A172 (cell line): ENCODE results near the gene HUWE1. TPM values are rescaled to one million over a fixed set of nuclear protein-coding genes. Genes with fewer than 3 reads are reported as not detected.
"Not testable (repeated sequence)": the region's sequence is repeated elsewhere in the genome, so short reads cannot be mapped to it uniquely, and the experiment has no call there.

ENCODE experiments used
- DNase-seq: peaks from one replicate; pipeline ENCODE4 v3.0.0-alpha.2; 2015; ENCODE audit warnings: low spot score
- total RNA-seq: library from RNA; depleted of rRNA; stranded (reverse); fragments of >200 nt; shearing (Covaris generic); gene quantifications from 2 replicates; pipeline ENCODE4 v1.2.3, GENCODE V29; 2014

Gene HUWE1
- total RNA-seq, 1 experiment from 2014 or later: 69.9 TPM

DNA sequence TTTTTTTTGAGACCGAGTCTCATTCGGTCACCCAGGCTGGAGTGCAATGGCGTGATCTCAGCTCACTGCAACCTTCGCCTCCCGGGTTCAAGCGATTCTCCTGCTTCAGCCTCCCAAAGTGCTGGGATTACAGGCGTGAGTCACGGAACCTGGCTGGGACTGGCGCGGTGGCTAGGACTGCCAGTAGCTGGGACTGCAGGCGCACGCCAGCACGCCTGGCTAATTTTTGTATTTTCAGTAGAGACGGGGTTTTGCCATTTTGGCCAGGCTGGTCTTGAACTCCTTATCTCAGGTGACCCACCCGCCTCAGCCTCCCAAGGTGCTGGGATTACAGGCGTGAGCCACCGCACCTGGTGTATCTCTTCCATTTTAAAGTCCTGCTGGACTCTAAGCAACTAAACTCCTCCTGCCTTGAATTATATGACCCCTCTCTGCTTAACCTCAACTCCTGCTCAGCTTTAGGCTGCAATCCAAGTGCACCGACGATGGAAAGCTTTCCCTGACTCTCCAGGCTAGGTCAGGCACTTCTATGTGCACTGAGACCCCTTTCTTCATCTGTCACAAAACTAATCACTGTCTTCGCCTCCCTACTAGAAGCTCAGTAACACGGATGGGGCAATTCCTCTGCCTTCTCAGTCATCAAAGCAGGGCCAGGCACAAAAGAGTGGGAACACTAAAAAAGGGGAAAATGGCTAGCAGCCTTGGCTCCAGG lies 155.1 kb downstream of the HUWE1 start:
- not testable (repeated sequence) for DNase-seq

DNA sequence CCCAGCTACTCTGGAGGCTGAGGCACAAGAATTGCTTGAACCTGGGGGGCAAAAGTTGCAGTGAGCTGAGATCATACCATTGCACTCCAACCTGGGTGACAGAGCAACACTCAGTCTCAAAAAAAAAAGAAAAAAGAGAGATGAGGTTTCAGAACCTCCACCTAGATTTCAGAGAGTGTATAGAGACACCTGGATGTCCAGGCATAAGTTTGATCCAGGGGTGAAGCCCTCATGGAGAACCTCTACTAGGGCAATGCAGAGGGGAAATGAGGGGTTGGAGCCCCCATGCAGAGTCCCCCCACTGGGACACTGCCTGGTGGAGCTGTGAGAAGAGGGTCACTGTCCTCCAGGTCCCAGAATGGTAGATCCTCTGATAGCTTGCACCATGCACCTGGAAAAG lies 159.5 kb downstream of the HUWE1 start:
- DNase-seq: no peak

DNA sequence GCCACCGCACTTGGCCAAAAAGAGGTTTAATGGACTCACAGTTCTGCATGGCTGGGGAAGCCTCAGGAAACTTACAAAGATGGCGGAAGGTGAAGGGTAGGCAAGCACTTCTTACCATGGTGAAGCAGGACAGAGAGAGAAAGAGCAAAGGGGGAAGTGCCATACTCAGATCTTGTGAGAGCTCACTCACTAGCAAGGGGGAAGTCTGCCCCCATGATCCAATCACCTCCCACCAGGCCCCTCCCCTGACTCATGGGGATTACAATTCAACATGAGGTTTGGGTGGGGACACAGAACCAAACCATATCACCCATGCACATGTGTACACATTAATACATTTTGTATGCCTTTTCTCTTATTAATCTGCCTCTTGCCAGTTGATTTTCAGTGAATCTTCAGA lies 175.2 kb downstream of the HUWE1 start:
- no peak for DNase-seq

DNA sequence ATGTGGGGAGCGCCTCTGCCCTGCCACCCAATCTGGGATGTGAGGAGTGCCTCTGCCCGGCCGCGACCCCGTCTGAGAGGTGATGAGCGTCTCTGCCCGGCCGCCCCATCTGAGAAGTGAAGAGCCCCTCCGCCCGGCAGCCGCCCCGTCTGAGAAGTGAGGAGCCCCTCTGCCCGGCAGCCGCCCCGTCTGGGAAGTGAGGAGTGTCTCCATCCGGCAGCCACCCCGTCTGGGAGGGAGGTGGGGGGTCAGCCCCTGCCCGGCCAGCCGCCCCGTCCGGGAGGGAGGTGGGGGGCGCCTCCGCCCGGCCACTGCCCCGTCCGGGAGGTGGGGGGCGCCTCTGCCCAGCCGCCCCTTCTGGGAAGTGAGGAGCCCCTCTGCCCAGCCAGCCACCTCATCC lies 182.5 kb downstream of the HUWE1 start:
- not testable (repeated sequence) for DNase-seq

DNA sequence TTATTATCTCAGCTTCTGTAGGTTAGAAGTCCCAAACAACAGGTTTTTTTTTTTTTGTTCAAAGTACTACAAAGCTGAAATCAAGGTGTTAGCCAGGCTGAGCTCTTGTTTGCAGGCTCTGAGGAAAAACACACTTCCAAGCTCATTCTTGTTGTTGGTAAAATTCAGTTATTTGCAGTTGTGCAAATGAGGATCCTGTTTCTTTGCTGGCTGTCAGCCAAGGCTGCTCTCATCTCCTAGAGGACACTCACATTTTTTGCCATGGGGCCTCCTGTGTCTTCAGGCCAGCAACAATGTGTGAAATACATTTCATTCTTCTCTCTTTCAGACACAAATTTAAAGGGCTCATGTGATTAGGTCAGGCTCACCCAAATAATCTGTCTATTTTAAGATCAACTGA lies 192.1 kb downstream of the HUWE1 start:
- no peak for DNase-seq

DNA sequence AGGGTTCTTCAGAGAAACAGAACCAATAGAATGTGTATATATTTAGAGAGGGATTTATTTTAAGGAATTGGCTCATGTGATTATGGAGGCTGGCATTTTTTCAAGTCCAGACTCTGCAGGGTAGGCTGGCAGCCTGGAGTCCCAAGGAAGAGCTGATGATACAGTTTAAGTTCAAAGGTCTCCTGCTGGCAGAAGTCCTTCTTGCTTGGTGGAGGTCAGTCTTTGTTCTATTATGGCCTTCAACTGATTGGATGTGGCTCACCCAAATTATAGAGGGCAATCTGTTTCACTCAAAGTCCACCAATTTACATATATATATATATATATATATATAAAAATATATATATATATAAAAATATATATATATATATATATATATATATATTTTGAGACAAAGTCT lies 200.2 kb downstream of the HUWE1 start:
- no peak for DNase-seq

DNA sequence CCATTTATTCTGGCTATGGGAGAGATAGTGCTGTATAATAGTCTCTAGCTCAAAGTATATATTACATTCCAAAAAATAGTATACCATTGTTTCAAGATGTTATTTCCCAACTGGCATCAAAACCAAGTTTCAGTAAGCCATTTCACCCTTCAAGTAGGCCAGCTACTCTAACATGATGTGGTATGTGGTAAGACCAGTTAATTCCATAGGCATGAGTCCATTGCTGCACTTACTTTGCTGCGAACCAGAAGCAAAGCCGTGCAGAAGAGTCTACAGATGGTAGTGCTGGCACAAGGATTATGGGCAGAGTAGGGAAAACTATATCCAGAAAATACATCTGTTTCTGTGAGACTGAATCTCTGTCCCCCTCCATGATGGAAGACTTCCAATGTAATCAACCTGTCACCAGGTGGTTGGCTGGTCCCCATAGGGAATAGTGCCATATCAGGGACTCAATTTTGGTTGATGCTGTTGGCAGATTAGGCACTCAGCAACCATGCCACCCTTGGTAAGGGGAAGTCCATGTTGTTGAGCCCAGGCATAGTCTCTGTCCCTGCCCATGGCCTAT lies 202.6 kb downstream of the HUWE1 start:
- DNase-seq: no peak

DNA sequence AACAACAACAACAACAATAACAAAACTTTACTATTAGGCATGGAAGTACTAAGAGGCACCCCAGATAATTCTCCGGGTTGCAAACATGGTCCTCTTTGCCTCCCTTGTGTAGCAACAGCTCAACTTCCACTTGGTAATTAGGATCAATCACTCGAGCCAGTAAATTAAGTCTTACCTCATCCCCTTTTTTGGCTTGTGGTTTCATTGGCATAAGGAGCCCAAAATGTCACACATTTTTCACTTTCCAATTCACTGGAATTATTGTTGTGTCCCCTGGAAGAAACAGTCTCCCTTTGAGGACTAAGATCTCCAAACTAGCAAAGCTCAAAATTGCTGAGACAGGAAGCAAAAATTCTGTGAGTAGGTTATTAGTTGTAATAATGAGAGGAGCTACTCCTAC lies 203.1 kb downstream of the HUWE1 start:
- DNase-seq: no peak
